CD14-positive monocyte (primary cell): Measurements from ENCODE around the gene CTBP2. TPM values are rescaled to one million over a fixed set of nuclear protein-coding genes. Genes with fewer than 3 reads are reported as not detected.

Source experiments
- DNase-seq, 3 donors: peaks; one replicate each; pipeline ENCODE4 v3.0.0-alpha.2; 2011 to 2022
- H2AFZ ChIP-seq: 2 replicates; pipeline ENCODE4 v1.6.0; 2012; ENCODE audit warnings: mild to moderate bottlenecking, low read depth, low read length, inconsistent platforms; ENCODE audit not compliant: insufficient read depth, poor library complexity, severe bottlenecking
- H3K27ac ChIP-seq, 2 donors: 1 replicate in 1 of 2; 2 replicates in 1 of 2; pipeline ENCODE4 v1.5.1; 2012 to 2013; ENCODE audit warnings: low read length in 2 of 2, control low read depth in 1 of 2, inconsistent platforms in 1 of 2, low read depth in 1 of 2, mild to moderate bottlenecking in 1 of 2
- H3K27me3 ChIP-seq, 2 donors: one replicate each; pipeline versions ENCODE4 v1.6.0 to v1.6.1; 2011 to 2013; ENCODE audit warnings: low read length in 2 of 2; ENCODE audit not compliant: control insufficient read depth in 2 of 2, insufficient read depth in 2 of 2
- H3K36me3 ChIP-seq, 2 donors: replicated peaks in 1 of 2; 1 replicate in 1 of 2; 2 replicates in 1 of 2; pipeline versions ENCODE4 v1.5.1 to v1.6.1; 2012 to 2013; ENCODE audit warnings: low read length in 2 of 2, control low read depth in 1 of 2, inconsistent platforms in 1 of 2, mild to moderate bottlenecking in 1 of 2; ENCODE audit not compliant: insufficient read depth in 2 of 2, control insufficient read depth in 1 of 2
- H3K4me1 ChIP-seq, 2 donors: 1 replicate in 1 of 2; 2 replicates in 1 of 2; pipeline versions ENCODE4 v1.5.1 to v1.6.1; 2012 to 2013; ENCODE audit warnings: low read length in 2 of 2, control low read depth in 1 of 2, inconsistent platforms in 1 of 2, mild to moderate bottlenecking in 1 of 2, moderate library complexity in 1 of 2; ENCODE audit not compliant: insufficient read depth in 2 of 2, control insufficient read depth in 1 of 2
- H3K4me2 ChIP-seq: replicated peaks from 2 replicates; pipeline ENCODE3; 2012; ENCODE audit warnings: low read length, moderate library complexity, mild to moderate bottlenecking; ENCODE audit not compliant: poor library complexity, severe bottlenecking; ENCODE audit errors: extremely low read depth
- H3K4me3 ChIP-seq, 3 experiments: fragments of 200-600 bp in 1 of 3; sonication (generic) in 1 of 3; replicated peaks in 1 of 3; 1 replicate in 2 of 3; 2 replicates in 1 of 3; pipeline ENCODE4 v1.5.1; 2011 to 2013; ENCODE audit warnings: low read length in 3 of 3, mild to moderate bottlenecking in 3 of 3, control low read depth in 2 of 3, low read depth in 2 of 3, inconsistent platforms in 1 of 3, moderate library complexity in 1 of 3
- H3K79me2 ChIP-seq: 2 replicates; pipeline ENCODE4 v1.6.0; 2012; ENCODE audit warnings: mild to moderate bottlenecking, control low read depth, inconsistent platforms, low read length, moderate library complexity; ENCODE audit not compliant: insufficient read depth
- H3K9ac ChIP-seq: 2 replicates; pipeline ENCODE4 v1.6.0; 2017; ENCODE audit warnings: low read length, mild to moderate bottlenecking; ENCODE audit not compliant: insufficient read depth, poor library complexity, severe bottlenecking
- H3K9me3 ChIP-seq, 2 donors: replicated peaks in 1 of 2; 1 replicate in 1 of 2; 2 replicates in 1 of 2; pipeline versions ENCODE4 v1.5.1 to v1.6.1; 2012 to 2013; ENCODE audit warnings: low read length in 2 of 2, control low read depth in 1 of 2; ENCODE audit not compliant: control insufficient read depth in 1 of 2, insufficient read depth in 1 of 2
- H4K20me1 ChIP-seq: 2 replicates; pipeline ENCODE4 v1.6.0; 2012; ENCODE audit warnings: mild to moderate bottlenecking, low read length, control low read depth, moderate library complexity; ENCODE audit not compliant: insufficient read depth
- H3K27ac Mint-ChIP-seq, 7 donors: one replicate each; pipeline ENCODE4 v1.8.0; 2020; ENCODE audit warnings: mild to moderate bottlenecking in 7 of 7, mixed read lengths in 7 of 7, moderate library complexity in 6 of 7, inconsistent platforms in 2 of 7
- H3K27me3 Mint-ChIP-seq, 3 donors: one replicate each; pipeline ENCODE4 v1.8.0; 2021 to 2022; ENCODE audit warnings: low read depth in 3 of 3, mild to moderate bottlenecking in 3 of 3, mixed read lengths in 3 of 3, moderate library complexity in 3 of 3, inconsistent platforms in 1 of 3
- H3K36me3 Mint-ChIP-seq, 2 donors: one replicate each; pipeline ENCODE4 v1.8.0; 2020; ENCODE audit warnings: mixed read lengths in 2 of 2, inconsistent platforms in 1 of 2, mild to moderate bottlenecking in 1 of 2
- H3K4me1 Mint-ChIP-seq: one replicate; pipeline ENCODE4 v1.8.0; 2020; ENCODE audit warnings: mild to moderate bottlenecking, mixed read lengths
- H3K4me3 Mint-ChIP-seq, 2 donors: one replicate each; pipeline ENCODE4 v1.8.0; 2020; ENCODE audit warnings: mild to moderate bottlenecking in 2 of 2, mixed read lengths in 2 of 2, moderate library complexity in 1 of 2
- H3K9me3 Mint-ChIP-seq, 7 donors: one replicate each; pipeline ENCODE4 v1.8.0; 2020 to 2022; ENCODE audit warnings: mixed read lengths in 7 of 7, mild to moderate bottlenecking in 6 of 7, moderate library complexity in 6 of 7, inconsistent platforms in 2 of 7
- WGBS: methylation state at CpG from one replicate; pipeline ENCODE4 v1.1.5; 2013; ENCODE audit warnings: missing lambda C conversion rate; ENCODE audit not compliant: insufficient coverage; 5-methylcytosine and 5-hydroxymethylcytosine counted together
- intact Hi-C, 2 donors: fragments of 100-400 bp; cut with micrococcal nuclease; formaldehyde crosslinking; loops; one replicate each; pipeline versions ENCODE4 v1.15.0 to v1.15.1; 2023
- polyA plus RNA-seq, 3 donors: library from polyadenylated mRNA; depleted of rRNA in 1 of 3; unstranded in 2 of 3; stranded (reverse) in 1 of 3; fragments of 300-500 nt in 2 of 3; fragments of >200 nt in 1 of 3; fragmentation: Illumina TruSeq in 2 of 3; gene quantifications; 1 replicate in 2 of 3; 2 replicates in 1 of 3; pipeline ENCODE4 v1.2.3, GENCODE V29; 2012 to 2021
- TF ChIP-seq, protein P1 (sequence below): fragments of 200-600 bp; IDR thresholded peaks from one replicate; pipeline ENCODE4 v1.8.0; 2022; ENCODE audit warnings: antibody characterized with exemption, mild to moderate bottlenecking

Gene CTBP2
- polyA plus RNA-seq, 3 donors = 40.9 to 87.1 (median 41.1) TPM

DNA sequence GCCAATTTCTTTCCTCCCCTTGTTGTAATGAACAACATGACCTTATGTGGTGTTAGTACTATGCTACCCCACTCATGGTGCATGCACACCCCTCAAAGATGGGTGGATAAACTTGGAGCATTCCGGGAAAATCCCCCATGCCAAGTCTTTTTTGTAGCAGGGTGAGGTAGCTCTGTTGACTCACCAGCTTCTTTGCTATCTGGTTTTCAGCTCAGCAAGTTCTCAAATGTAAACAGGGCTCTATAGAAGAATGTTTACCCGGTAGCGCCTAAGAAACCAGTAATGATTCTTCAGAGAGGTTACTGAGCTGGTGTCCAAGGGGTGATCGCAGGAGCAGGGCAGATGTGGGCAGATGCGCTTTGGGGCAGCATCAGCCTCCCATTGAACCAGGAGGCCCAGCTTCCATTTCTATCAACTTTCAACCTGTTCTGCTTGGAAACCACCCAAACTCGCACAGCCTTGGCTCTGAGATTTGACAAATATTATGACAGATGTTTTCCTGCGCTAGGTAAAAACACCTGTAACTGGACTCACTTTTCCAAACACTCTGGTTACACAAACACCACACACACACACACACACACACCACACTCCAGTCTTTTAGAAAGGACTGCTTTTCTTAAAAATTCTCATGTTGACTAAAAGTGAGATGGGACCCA, 130.7 kb downstream of the CTBP2 start:
- intact Hi-C loops = no loop called here
- H2AFZ ChIP-seq = no peak overlapping the region
- Mint-ChIP-seq H3K4me1 (no peaks in the 10 kb centered on the region), H3K9me3 (peaks cover 0 to 1% (median 0%) of the 10 kb centered on the region in 7 donors), H3K36me3 (peaks cover 55 to 80% of the 10 kb centered on the region in 2 donors), H3K4me3 (no peak overlapping the region), H3K27ac (peak overlapping the region in 1 of 7 donors; percentile 65), H3K27me3 (no peaks in the 10 kb centered on the region)
- H3K27ac ChIP-seq = no peak overlapping the region
- H3K36me3 ChIP-seq = peaks cover 46 to 95% of the 10 kb centered on the region in 2 donors
- no peak overlapping the region for H3K4me2 ChIP-seq
- H3K79me2 ChIP-seq = peaks cover 99% of the 10 kb centered on the region
- no peaks in the 10 kb centered on the region for H3K9me3 ChIP-seq
- DNase-seq = no peak
- H3K4me3 ChIP-seq = no peak overlapping the region
- no peaks in the 10 kb centered on the region for H3K27me3 ChIP-seq
- no peaks in the 10 kb centered on the region for H3K4me1 ChIP-seq
- TF ChIP-seq, protein P1, sequence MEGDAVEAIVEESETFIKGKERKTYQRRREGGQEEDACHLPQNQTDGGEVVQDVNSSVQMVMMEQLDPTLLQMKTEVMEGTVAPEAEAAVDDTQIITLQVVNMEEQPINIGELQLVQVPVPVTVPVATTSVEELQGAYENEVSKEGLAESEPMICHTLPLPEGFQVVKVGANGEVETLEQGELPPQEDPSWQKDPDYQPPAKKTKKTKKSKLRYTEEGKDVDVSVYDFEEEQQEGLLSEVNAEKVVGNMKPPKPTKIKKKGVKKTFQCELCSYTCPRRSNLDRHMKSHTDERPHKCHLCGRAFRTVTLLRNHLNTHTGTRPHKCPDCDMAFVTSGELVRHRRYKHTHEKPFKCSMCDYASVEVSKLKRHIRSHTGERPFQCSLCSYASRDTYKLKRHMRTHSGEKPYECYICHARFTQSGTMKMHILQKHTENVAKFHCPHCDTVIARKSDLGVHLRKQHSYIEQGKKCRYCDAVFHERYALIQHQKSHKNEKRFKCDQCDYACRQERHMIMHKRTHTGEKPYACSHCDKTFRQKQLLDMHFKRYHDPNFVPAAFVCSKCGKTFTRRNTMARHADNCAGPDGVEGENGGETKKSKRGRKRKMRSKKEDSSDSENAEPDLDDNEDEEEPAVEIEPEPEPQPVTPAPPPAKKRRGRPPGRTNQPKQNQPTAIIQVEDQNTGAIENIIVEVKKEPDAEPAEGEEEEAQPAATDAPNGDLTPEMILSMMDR = no peak
- no peak overlapping the region for H3K9ac ChIP-seq
- peaks cover 99% of the 10 kb centered on the region for H4K20me1 ChIP-seq
- 96% methylated on average over 3 of the region's 7 CpGs for WGBS

DNA sequence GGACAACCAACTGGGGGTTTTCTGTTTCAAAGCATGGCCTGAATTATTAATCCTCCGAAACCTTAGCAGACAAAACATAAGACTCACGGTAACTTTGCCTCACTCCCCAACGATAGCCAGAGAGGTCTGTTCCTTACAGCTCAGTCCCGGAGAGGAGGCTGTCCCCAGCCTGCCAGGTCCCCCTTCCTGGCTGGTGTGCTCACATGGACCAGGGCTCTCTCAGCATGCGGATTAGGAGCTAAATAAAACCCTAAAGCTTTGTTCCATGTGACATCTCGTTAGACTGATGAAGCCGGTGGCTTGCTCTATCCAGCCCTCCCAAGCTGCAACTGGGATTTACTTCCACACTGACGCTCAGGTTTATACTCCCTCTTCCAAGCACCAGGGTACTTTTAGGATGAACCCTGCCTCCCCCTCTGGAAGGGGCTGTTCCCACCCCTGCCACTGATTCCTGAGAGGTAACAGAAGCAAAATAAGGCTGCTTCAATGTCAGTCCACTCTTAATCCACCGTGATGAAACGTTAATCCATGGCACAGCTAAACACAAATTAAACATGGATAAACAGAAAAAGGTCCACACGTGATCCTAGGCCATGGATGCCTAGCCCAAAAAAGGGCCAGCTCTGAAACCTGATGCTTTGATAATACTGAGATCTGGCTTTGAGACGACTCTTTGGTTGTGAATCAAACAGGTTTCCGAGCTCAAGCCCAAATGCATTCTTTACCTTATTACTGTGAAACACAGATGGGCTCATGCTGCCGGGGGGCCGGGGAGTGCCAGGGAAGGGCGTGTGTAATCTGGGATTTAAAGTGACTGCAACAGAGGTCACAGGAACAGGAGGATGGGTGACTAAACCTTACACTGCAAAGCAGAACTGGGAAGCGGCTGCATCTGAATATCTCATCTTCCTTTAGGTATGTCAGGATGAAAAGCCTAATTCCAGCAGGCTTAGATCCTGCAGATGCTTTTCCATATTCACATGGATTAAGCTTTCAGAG, 132.2 kb downstream of the CTBP2 start:
- Mint-ChIP-seq H3K4me1 (no peaks in the 10 kb centered on the region), H3K4me3 (no peak overlapping the region)
- no peak for DNase-seq

More for the DNA sequence above, 132.2 kb downstream of the CTBP2 start:
- Histone ChIP-seq H3K9ac (no peak overlapping the region), H4K20me1 (peaks cover 99% of the 10 kb centered on the region), H3K27ac (peak overlapping the region in 1 of 2 donors; percentile 26), H3K79me2 (peaks cover 99% of the 10 kb centered on the region), H3K27me3 (no peaks in the 10 kb centered on the region), H3K4me1 (no peaks in the 10 kb centered on the region), H3K4me2 (no peak overlapping the region), H2AFZ (no peak overlapping the region), H3K36me3 (peaks cover 40 to 95% of the 10 kb centered on the region in 2 donors), H3K4me3 (no peak overlapping the region), H3K9me3 (no peaks in the 10 kb centered on the region)
- 96% methylated on average over 13 of the region's 17 CpGs for WGBS
- TF ChIP-seq, protein P1 = no peak
- intact Hi-C loops = no loop called here
- Mint-ChIP-seq H3K36me3 (peaks cover 60 to 86% of the 10 kb centered on the region in 2 donors), H3K27ac (peak overlapping the region in 2 of 7 donors; percentile 21 to 37), H3K27me3 (no peaks in the 10 kb centered on the region), H3K9me3 (peaks cover 0 to 1% (median 0%) of the 10 kb centered on the region in 7 donors)
